ENCODE data around the gene POLD1.

The POLD1 gene

GRCh38 chr19:50379602-50380001 is 4.5 kb upstream of the POLD1 start:
- Histone ChIP-seq H3K27ac (no peak overlapping the region), H3K9me3 (no peaks in the 10 kb centered on the region), H3K4me3 (ENCODE audit: low read depth in 1 of 2, low read length in 1 of 2) (no peak overlapping the region), H3K4me1 (ENCODE audit: control insufficient read depth in 1 of 2, insufficient read depth in 1 of 2, low read depth in 1 of 2, low read length in 1 of 2) (peaks cover 10 to 25% of the 10 kb centered on the region in 2 experiments), H3K27me3 (no peaks in the 10 kb centered on the region), H3K36me3 (peaks cover 68% of the 10 kb centered on the region)
- no peak for TF ChIP-seq CTCF (IDR thresholded peaks at IDR 0.05)

DNA sequence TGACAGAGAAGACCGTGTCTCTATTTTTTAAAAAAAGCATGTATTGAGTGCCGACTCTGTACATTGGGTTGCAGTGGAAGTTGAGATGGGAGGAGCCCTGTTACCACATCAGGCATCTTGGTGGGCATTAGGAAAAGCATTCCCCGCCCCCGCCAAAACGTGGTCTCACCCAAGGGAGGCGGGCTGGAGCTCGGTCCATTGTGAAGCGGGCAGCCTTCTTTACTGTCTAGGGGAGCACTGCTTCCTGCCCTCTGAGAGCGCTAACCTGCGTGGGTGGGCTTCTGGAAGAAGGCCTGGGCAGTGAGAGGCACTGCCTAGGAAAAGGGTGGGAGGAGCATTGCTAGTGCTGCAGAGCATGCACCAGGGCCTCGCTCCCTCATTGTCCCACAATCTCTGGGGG is 4.0 kb upstream of the POLD1 start:
- Histone ChIP-seq H3K27me3 (no peaks in the 10 kb centered on the region), H3K36me3 (peaks cover 68% of the 10 kb centered on the region), H3K9me3 (no peaks in the 10 kb centered on the region), H3K4me3 (ENCODE audit: low read depth in 1 of 2, low read length in 1 of 2) (no peak overlapping the region), H3K4me1 (ENCODE audit: control insufficient read depth in 1 of 2, insufficient read depth in 1 of 2, low read depth in 1 of 2, low read length in 1 of 2) (peaks cover 15 to 30% of the 10 kb centered on the region in 2 experiments), H3K27ac (no peak overlapping the region)
- TF ChIP-seq CTCF (IDR thresholded peaks at IDR 0.05), result no peak

DNA sequence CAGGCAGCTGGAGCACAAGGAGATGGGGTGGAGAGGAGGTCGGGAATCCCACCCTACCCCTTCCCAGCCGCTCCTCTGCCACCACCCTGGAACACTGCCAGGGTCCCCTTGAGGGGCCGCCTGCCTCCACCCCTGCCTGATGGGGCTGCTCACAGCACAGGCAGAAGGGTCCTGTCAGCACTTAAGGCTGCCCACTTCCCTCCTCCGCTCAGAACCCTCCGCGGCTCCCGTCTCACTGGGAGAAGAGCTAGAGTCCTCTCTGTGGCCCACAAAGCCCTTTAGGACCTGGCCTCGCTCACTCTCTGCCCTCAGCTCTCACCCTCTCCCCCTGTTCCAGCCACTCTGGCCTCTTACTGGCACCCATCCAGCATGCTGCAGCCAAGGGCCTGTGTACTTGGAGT is 3.4 kb upstream of the POLD1 start:
- no peak overlapping the region for H3K27ac ChIP-seq
- H3K36me3 ChIP-seq, result peaks cover 68% of the 10 kb centered on the region
- H3K27me3 ChIP-seq, result no peaks in the 10 kb centered on the region
- no peaks in the 10 kb centered on the region for H3K9me3 ChIP-seq
- peaks cover 22 to 34% of the 10 kb centered on the region in 2 experiments for H3K4me1 ChIP-seq (ENCODE audit: control insufficient read depth in 1 of 2, insufficient read depth in 1 of 2, low read depth in 1 of 2, low read length in 1 of 2)
- no peak overlapping the region for H3K4me3 ChIP-seq (ENCODE audit: low read depth in 1 of 2, low read length in 1 of 2)
- no peak for TF ChIP-seq CTCF (IDR thresholded peaks at IDR 0.05)

DNA sequence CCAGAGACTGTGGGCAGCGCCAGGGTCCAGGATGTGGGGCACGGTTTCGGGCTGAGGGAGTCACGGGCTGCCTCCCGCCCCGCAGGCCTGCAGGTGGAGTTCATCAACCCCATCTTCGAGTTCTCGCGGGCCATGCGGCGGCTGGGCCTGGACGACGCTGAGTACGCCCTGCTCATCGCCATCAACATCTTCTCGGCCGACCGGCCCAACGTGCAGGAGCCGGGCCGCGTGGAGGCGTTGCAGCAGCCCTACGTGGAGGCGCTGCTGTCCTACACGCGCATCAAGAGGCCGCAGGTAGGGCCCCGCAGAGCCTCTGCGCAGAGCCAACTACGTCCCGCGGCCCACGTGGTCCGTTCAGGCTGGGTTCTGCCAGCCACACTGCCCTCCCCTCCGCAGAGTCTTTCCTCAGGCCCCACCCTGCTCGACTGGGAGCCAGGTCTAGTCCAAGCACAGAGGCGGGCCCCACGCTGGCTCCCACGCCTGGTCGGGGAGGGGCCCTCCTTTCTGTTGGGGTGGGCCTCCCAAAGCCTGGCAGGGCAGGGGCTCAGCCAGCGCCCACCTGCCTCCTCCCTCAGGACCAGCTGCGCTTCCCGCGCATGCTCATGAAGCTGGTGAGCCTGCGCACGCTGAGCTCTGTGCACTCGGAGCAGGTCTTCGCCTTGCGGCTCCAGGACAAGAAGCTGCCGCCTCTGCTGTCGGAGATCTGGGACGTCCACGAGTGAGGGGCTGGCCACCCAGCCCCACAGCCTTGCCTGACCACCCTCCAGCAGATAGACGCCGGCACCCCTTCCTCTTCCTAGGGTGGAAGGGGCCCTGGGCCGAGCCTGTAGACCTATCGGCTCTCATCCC is 2.0 kb upstream of the POLD1 start:
- Histone ChIP-seq H3K36me3 (peaks cover 62% of the 10 kb centered on the region), H3K4me1 (ENCODE audit: control insufficient read depth in 1 of 2, insufficient read depth in 1 of 2, low read depth in 1 of 2, low read length in 1 of 2) (peaks cover 30 to 32% of the 10 kb centered on the region in 2 experiments), H3K27ac (no peak overlapping the region), H3K4me3 (ENCODE audit: low read depth in 1 of 2, low read length in 1 of 2) (no peak overlapping the region), H3K9me3 (no peaks in the 10 kb centered on the region), H3K27me3 (no peaks in the 10 kb centered on the region)
- no peak for TF ChIP-seq CTCF (IDR thresholded peaks at IDR 0.05)

- Histone ChIP-seq H3K27me3 (no peaks in the 10 kb centered on the region), H3K4me3 (ENCODE audit: low read depth in 1 of 2, low read length in 1 of 2) (peak overlapping the region; percentile 65 to 78), H3K4me1 (ENCODE audit: control insufficient read depth in 1 of 2, insufficient read depth in 1 of 2, low read depth in 1 of 2, low read length in 1 of 2) (peaks cover 37 to 41% of the 10 kb centered on the region in 2 experiments), H3K27ac (peak overlapping the region; percentile 82), H3K9me3 (no peaks in the 10 kb centered on the region), H3K36me3 (peaks cover 50% of the 10 kb centered on the region)
- TF ChIP-seq CTCF (IDR thresholded peaks at IDR 0.05), result no peak
Observed at GRCh38 chr19:50383001-50383851, 921 bp upstream of the POLD1 start.

All from neutrophil (primary cell).